ENCODE data around the gene NPTX1. TPM values are rescaled to one million over a fixed set of nuclear protein-coding genes. Genes with fewer than 3 reads are reported as not detected.

The NPTX1 gene
- total and polyA plus RNA-seq, 9 of the 15 experiments (the other 6 are each of a cell fraction or from before 2014, with no cell fraction given) = 0.04 TPM; not detected in 8

DNA sequence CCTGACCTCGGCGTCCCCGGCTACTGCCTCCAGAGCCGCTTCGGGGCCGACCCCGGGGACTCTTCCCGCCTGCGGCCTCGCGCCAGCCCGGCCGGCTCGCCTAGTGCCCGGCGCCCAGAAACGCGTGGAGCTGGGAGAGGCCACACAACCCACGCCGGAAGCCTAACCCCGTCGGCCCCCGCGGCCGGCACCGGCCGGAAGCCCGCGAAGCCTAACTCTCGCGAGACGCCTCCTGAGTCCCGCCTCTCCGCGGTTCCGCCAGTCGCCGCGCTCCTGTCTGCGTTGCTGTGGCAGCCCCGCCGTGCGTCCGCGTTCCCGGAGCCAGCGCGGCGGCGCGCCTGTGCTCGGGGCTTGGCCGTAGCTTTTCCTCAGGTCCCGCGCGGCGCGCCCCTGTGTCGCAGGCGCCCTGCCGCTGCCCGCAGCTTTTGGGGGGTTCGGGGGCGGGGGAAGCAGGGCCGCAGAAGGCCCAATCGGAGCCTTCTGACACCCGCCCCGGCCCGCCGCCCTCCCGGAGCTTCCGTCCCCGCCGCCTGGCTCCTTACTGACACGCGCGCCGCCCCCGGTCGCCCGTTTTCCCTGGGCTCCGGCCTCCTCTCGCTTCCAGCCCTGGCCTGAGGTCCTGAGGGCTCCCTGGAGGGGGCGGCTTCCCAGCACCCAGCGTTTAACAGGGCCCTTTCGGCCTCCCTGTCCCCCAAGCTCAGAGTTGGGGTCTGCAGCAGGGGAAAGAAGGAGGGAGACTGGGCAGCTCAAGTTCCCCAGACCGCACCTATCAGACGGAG is 21.7 kb downstream of the NPTX1 start (continued):
- no peak for TF ChIP-seq MYNN (IDR thresholded peaks at IDR 0.05)
- no peak for TF ChIP-seq MYNN (CRISPR knock-in tag; IDR thresholded peaks at IDR 0.05)
- TF ChIP-seq ZNF277 (CRISPR knock-in tag; IDR thresholded peaks at IDR 0.05; ENCODE audit: borderline replicate concordance) = no peak
- TF ChIP-seq XRCC3 (IDR thresholded peaks at IDR 0.05) = no peak
- TF ChIP-seq LEF1 (IDR thresholded peaks at IDR 0.05) = no peak
- TF ChIP-seq MIER1 (IDR thresholded peaks at IDR 0.05; ENCODE audit: low read depth) = no peak
- TF ChIP-seq POU5F1 (IDR thresholded peaks at IDR 0.05; ENCODE audit: borderline replicate concordance, low read depth, low read length, partially characterized antibody) = no peak
- TF ChIP-seq TCF15 (CRISPR knock-in tag; IDR thresholded peaks at IDR 0.05) = no peak
- no peak for TF ChIP-seq HLTF (IDR thresholded peaks at IDR 0.05)
- no peak for TF ChIP-seq ZC3H11A (IDR thresholded peaks at IDR 0.05; ENCODE audit: low read depth, low read length)
- no peak for TF ChIP-seq CBFA2T2 (conservative IDR thresholded peaks at IDR 0.05)
- peak; percentile 69 for TF ChIP-seq LCOR (CRISPR knock-in tag; IDR thresholded peaks at IDR 0.05)
- TF ChIP-seq PTBP1 (IDR thresholded peaks at IDR 0.05; ENCODE audit: low read depth, low read length) = no peak
- TF ChIP-seq ZMIZ1 (IDR thresholded peaks at IDR 0.05; ENCODE audit: low read depth in 2 of 2, low read length in 2 of 2) = peak in 1 of 2 experiments; percentile 53; a peak in 1 of 4 replicates
- peak; percentile 95 for TF ChIP-seq GTF2E2 (tag; IDR thresholded peaks at IDR 0.05)
- TF ChIP-seq MYC (IDR thresholded peaks at IDR 0.05; ENCODE audit: low read depth, low read length) = peak; percentile 93
- 0 out of 2 replicates have a peak, but pooled peaks have one; percentile 13 for TF ChIP-seq MYC (CRISPR knock-in tag; IDR thresholded peaks at IDR 0.05; ENCODE audit: borderline replicate concordance, low read depth)
- no peak for TF ChIP-seq ZBTB17 (CRISPR knock-in tag; IDR thresholded peaks at IDR 0.05)
- no peak for TF ChIP-seq IRF2 (CRISPR knock-in tag; IDR thresholded peaks at IDR 0.05)
- no peak for TF ChIP-seq GTF2B (IDR thresholded peaks at IDR 0.05; ENCODE audit: extremely low read depth, insufficient read length)
- TF ChIP-seq SREBF2 (CRISPR knock-in tag; IDR thresholded peaks at IDR 0.05) = no peak
- TF ChIP-seq NFE2 (IDR thresholded peaks at IDR 0.05; ENCODE audit: low read depth) = no peak
- TF ChIP-seq JUN (IDR thresholded peaks at IDR 0.05; ENCODE audit: borderline replicate concordance, low read depth, low read length) = 0 out of 2 replicates have a peak, but pooled peaks have one; percentile 28
- TF ChIP-seq JUN (CRISPR knock-in tag; IDR thresholded peaks at IDR 0.05; ENCODE audit: borderline replicate concordance) = no peak; the same call in 1 of the 2 replicates
- TF ChIP-seq SIRT6 (IDR thresholded peaks at IDR 0.05; ENCODE audit: low read depth, low read length) = no peak
